SHP77 (cell line): ENCODE results near the gene PPP5C.
"Not testable (repeated sequence)": the region's sequence is repeated elsewhere in the genome, so short reads cannot be mapped to it uniquely, and the experiment has no call there.

Experiments used
- DNase-seq, 2 experiments: peaks; one replicate each; lab custom pipeline; 2025; lab: John Stamatoyannopoulos, UW

Gene PPP5C

DNA sequence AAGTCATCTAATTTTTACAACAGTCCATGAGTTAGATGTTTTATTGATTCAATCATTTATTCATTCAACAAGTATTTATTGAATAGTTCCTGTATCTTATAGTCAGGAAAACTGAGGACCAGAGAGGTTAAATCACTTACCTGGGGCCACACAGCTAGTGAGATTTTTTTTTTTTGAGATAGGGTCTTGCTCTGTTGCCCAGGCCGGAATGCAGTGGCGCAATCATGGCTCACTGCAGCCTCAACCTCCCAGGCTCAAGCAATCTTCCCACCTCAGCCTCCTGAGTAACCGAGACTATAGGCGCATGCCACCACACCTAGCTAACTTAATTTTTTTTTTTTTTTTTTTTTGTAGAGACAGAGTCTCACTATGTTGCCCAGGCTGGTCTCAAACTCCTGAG lies 88.8 kb downstream of the PPP5C start:
- DNase-seq = not testable (repeated sequence)
